ENCODE measurements around the gene ZNF865. TPM values are rescaled to one million over a fixed set of nuclear protein-coding genes. Genes with fewer than 3 reads are reported as not detected.

ZNF865 gene
- total RNA-seq, 1 experiment from 2014 or later = 5.5 TPM

DNA sequence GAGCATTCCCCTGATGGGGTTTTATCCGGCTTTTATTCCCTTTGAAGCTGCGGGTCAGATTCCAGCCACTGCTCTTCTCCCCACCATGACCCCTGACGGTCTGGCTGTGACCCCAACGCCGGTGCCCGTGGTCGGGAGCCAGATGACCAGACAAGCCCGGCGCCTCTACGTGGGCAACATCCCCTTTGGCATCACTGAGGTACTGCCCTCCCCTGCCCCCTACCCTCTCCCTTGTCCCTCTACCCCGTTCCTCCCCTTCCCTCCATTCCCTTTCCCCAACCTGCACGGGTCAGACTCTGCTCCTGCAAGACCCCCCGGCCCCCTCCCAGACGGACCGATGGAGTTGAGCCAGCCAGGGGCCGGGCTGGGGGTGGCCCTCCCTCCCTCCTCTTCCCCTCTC, 55.5 kb downstream of the ZNF865 start:
- H3K9me3 ChIP-seq (ENCODE audit: low read length) = no peaks in the 10 kb centered on the region
- H3F3A ChIP-seq (ENCODE audit: low read length, unreplicated experiment) = no peaks in the 10 kb centered on the region
- H3K27ac ChIP-seq (ENCODE audit: low read length) = no peak overlapping the region
- H3K27me3 ChIP-seq (ENCODE audit: low read length) = no peaks in the 10 kb centered on the region
- CTCF ChIA-PET = no interaction called here
- no peak overlapping the region for H2AFZ ChIP-seq (ENCODE audit: low read length)
- no TSS peak for BruUV-seq (replicated peaks)
- no peak overlapping the region for H3K4me2 ChIP-seq (ENCODE audit: low read length)
- TF ChIP-seq, protein P1, sequence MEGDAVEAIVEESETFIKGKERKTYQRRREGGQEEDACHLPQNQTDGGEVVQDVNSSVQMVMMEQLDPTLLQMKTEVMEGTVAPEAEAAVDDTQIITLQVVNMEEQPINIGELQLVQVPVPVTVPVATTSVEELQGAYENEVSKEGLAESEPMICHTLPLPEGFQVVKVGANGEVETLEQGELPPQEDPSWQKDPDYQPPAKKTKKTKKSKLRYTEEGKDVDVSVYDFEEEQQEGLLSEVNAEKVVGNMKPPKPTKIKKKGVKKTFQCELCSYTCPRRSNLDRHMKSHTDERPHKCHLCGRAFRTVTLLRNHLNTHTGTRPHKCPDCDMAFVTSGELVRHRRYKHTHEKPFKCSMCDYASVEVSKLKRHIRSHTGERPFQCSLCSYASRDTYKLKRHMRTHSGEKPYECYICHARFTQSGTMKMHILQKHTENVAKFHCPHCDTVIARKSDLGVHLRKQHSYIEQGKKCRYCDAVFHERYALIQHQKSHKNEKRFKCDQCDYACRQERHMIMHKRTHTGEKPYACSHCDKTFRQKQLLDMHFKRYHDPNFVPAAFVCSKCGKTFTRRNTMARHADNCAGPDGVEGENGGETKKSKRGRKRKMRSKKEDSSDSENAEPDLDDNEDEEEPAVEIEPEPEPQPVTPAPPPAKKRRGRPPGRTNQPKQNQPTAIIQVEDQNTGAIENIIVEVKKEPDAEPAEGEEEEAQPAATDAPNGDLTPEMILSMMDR (conservative IDR thresholded peaks at IDR 0.05; ENCODE audit: low read depth, low read length) = no peak
- TF ChIP-seq EZH2phosphoT487 (IDR thresholded peaks at IDR 0.05; ENCODE audit: borderline replicate concordance, low read length) (no peak), EZH2 (IDR thresholded peaks at IDR 0.05; ENCODE audit: low read length, unreplicated experiment) (no peak)
- intact Hi-C loops (cut with micrococcal nuclease) = no loop called here
- peaks cover 96% of the 10 kb centered on the region for H3K79me2 ChIP-seq (ENCODE audit: low read length)
- ATAC-seq = no peak
- peaks cover 70% of the 10 kb centered on the region for H4K20me1 ChIP-seq (ENCODE audit: low read length)
- POLR2A ChIA-PET (ENCODE audit: unreplicated experiment) = no interaction called here
- H3K36me3 ChIP-seq (ENCODE audit: low read depth, low read length) = peaks cover 72% of the 10 kb centered on the region
- H3K9ac ChIP-seq (ENCODE audit: low read length) = no peak overlapping the region
- H3K4me3 ChIP-seq (ENCODE audit: low read length) = no peak overlapping the region
- H3K9me2 ChIP-seq (replicated peaks; ENCODE audit: low read length) = no peaks in the 10 kb centered on the region
- peaks cover 12% of the 10 kb centered on the region for H3K4me1 ChIP-seq (ENCODE audit: insufficient read depth, low read length)
- DNase-seq = no peak

DNA sequence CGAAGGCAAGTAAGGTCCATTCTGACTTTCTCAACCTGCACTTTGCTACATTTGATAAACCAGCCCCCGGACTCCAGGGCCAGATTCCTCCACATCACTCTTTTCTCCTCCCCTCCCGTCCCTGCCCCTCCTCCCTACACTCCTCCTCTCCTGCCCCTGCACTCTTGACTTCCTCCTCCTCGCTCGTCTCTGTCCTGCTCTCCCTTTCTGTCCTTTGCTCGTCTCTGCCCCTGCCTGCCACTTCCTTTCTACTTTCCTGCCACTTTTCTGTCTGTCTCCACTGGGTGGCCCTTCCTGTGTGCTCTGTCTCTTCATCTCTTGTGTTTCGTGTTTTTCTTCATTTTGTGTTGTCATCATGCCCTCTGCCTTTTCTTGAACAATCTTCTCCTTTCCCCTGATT, 56.4 kb downstream of the ZNF865 start:
- Histone ChIP-seq H3K9ac (ENCODE audit: low read length) (no peak overlapping the region), H3K4me2 (ENCODE audit: low read length) (no peak overlapping the region), H3K4me1 (ENCODE audit: insufficient read depth, low read length) (peaks cover 12% of the 10 kb centered on the region), H3F3A (ENCODE audit: low read length, unreplicated experiment) (no peaks in the 10 kb centered on the region), H4K20me1 (ENCODE audit: low read length) (peaks cover 70% of the 10 kb centered on the region), H3K9me3 (ENCODE audit: low read length) (no peaks in the 10 kb centered on the region), H3K27me3 (ENCODE audit: low read length) (no peaks in the 10 kb centered on the region), H3K27ac (ENCODE audit: low read length) (no peak overlapping the region), H3K9me2 (replicated peaks; ENCODE audit: low read length) (no peaks in the 10 kb centered on the region), H2AFZ (ENCODE audit: low read length) (no peak overlapping the region), H3K36me3 (ENCODE audit: low read depth, low read length) (peaks cover 74% of the 10 kb centered on the region), H3K4me3 (ENCODE audit: low read length) (no peak overlapping the region), H3K79me2 (ENCODE audit: low read length) (peaks cover 96% of the 10 kb centered on the region)
- no peak for TF ChIP-seq EZH2 (IDR thresholded peaks at IDR 0.05; ENCODE audit: low read length, unreplicated experiment)
- TF ChIP-seq, protein P1 (conservative IDR thresholded peaks at IDR 0.05; ENCODE audit: low read depth, low read length) = no peak
- no peak for TF ChIP-seq EZH2phosphoT487 (IDR thresholded peaks at IDR 0.05; ENCODE audit: borderline replicate concordance, low read length)
- ChIA-PET POLR2A (ENCODE audit: unreplicated experiment) (no interaction called here), CTCF (no interaction called here)
- DNase-seq (no peak), ATAC-seq (no peak)
- BruUV-seq (replicated peaks) = no TSS peak
- intact Hi-C loops (cut with micrococcal nuclease) = no loop called here

DNA sequence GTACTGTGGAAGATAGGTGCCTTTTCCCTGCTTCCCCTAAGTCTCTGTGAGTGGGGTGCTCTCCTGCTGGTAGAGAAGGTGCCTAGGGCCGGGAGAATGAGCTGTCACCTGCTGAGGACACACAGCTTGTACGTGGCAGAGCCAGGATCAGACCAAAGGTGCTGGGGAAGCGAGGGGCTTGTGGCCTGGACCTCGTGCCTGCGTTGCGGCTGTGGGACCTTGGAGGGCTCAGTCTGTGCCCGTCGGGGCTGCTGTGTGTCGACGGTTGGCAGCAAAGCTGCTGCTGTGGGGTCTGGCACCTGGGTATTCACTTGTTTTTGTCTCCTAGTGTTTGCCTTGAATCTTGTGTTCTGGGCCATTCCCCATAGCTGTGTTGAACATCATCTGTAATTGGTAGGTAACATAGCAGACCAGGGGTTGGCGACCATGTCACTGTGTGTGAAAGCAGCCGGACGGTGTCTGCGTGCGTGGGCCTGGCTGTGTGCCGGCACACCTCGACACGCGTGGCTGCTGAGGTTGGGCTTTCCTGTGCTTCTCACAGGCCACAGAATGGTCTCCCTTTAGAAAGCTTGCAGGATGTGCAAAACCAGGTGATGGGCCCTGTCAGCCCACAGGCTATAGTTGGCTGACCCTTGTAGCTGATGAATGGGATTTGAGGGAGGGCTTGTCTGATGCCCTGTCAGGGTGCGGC, 58.5 kb downstream of the ZNF865 start:
- DNase-seq (no peak), ATAC-seq (no peak)
- ChIA-PET POLR2A (ENCODE audit: unreplicated experiment) (no interaction called here), CTCF (no interaction called here)
- Histone ChIP-seq H2AFZ (ENCODE audit: low read length) (no peak overlapping the region), H3K9me3 (ENCODE audit: low read length) (no peaks in the 10 kb centered on the region), H3K4me2 (ENCODE audit: low read length) (no peak overlapping the region), H4K20me1 (ENCODE audit: low read length) (peaks cover 60% of the 10 kb centered on the region), H3K27me3 (ENCODE audit: low read length) (no peaks in the 10 kb centered on the region), H3K79me2 (ENCODE audit: low read length) (peaks cover 95% of the 10 kb centered on the region), H3K9me2 (replicated peaks; ENCODE audit: low read length) (no peaks in the 10 kb centered on the region), H3K4me3 (ENCODE audit: low read length) (no peak overlapping the region), H3K27ac (ENCODE audit: low read length) (no peak overlapping the region), H3K36me3 (ENCODE audit: low read depth, low read length) (peaks cover 81% of the 10 kb centered on the region), H3K9ac (ENCODE audit: low read length) (no peak overlapping the region), H3K4me1 (ENCODE audit: insufficient read depth, low read length) (no peaks in the 10 kb centered on the region), H3F3A (ENCODE audit: low read length, unreplicated experiment) (no peaks in the 10 kb centered on the region)
- intact Hi-C loops (cut with micrococcal nuclease) = no loop called here
- no TSS peak for BruUV-seq (replicated peaks)
- TF ChIP-seq, protein P1 (conservative IDR thresholded peaks at IDR 0.05; ENCODE audit: low read depth, low read length) = no peak
- TF ChIP-seq EZH2 (IDR thresholded peaks at IDR 0.05; ENCODE audit: low read length, unreplicated experiment) = no peak
- TF ChIP-seq EZH2phosphoT487 (IDR thresholded peaks at IDR 0.05; ENCODE audit: borderline replicate concordance, low read length) = no peak

All from PC-3 (cell line).